K562 (cell line): ENCODE results near the gene FBLN2. TPM values are rescaled to one million over a fixed set of nuclear protein-coding genes. Genes with fewer than 3 reads are reported as not detected.

Source experiments
- BMI1 ChIP-seq: fragments of 150-350 bp; IDR thresholded peaks from 2 replicates; pipeline ENCODE4 v1.6.1; 2014; ENCODE audit warnings: low read length
- BRF2 ChIP-seq: IDR thresholded peaks from 3 replicates; pipeline ENCODE4 v1.6.1; 2011; ENCODE audit warnings: borderline replicate concordance, mild to moderate bottlenecking; ENCODE audit not compliant: insufficient read length, insufficient read depth
- CREB3L1 ChIP-seq: fragments of 450-650 bp; IDR thresholded peaks from 2 replicates; pipeline ENCODE4 v1.6.1; 2014; ENCODE audit warnings: low read depth, mild to moderate bottlenecking, moderate library complexity, borderline replicate concordance
- ESRRB ChIP-seq: fragments of 250-450 bp; sonication (Bioruptor Pico); IDR thresholded peaks from 2 replicates; pipeline ENCODE4 v1.5.0; 2020; ENCODE audit warnings: mild to moderate bottlenecking, moderate library complexity, borderline replicate concordance
- FOSL1 ChIP-seq: fragments of 200-800 bp; sonication (Bioruptor generic); conservative IDR thresholded peaks from 2 replicates; pipeline ENCODE4 v1.6.1; 2016; ENCODE audit warnings: missing genetic modification characterization, missing compliant biosample characterization
- FOXJ3 ChIP-seq: sonication (generic); formaldehyde crosslinking; IDR thresholded peaks from 2 replicates; pipeline ENCODE4 v1.4.0; 2020; ENCODE audit warnings: mild to moderate bottlenecking, missing genetic modification reagents
- FOXK2 ChIP-seq, 2 experiments: fragments of 450-650 bp; IDR thresholded peaks in 1 of 2; conservative IDR thresholded peaks in 1 of 2; 2 replicates each; pipeline ENCODE4 v1.6.1; 2016; ENCODE audit warnings: low read depth in 2 of 2, mild to moderate bottlenecking in 1 of 2
- MLLT1 ChIP-seq, 2 experiments: fragments of 450-650 bp; IDR thresholded peaks; 2 replicates each; pipeline ENCODE4 v1.6.1; 2016
- MTF1 ChIP-seq: fragments of 250-450 bp; sonication (Bioruptor Pico); IDR thresholded peaks from 2 replicates; pipeline ENCODE4 v1.9.0; 2021; ENCODE audit warnings: moderate library complexity, mild to moderate bottlenecking, inconsistent platforms, borderline replicate concordance
- NCOA4 ChIP-seq: fragments of 450-650 bp; IDR thresholded peaks from 2 replicates; pipeline ENCODE4 v1.6.1; 2018; ENCODE audit warnings: mild to moderate bottlenecking; ENCODE audit not compliant: partially characterized antibody
- POLR3G ChIP-seq: IDR thresholded peaks from 2 replicates; pipeline ENCODE4 v1.6.1; 2011; ENCODE audit not compliant: insufficient read length, insufficient replicate concordance; ENCODE audit errors: extremely low read depth
- PYGO2 ChIP-seq: fragments of 450-650 bp; IDR thresholded peaks from 2 replicates; pipeline ENCODE4 v1.6.1; 2016; ENCODE audit warnings: mild to moderate bottlenecking, missing genetic modification characterization, moderate library complexity, missing compliant biosample characterization
- RCOR1 ChIP-seq, 2 experiments: IDR thresholded peaks; 2 replicates each; pipeline ENCODE4 v1.6.1; 2012; ENCODE audit warnings: low read depth in 2 of 2, low read length in 2 of 2, borderline replicate concordance in 1 of 2, improper control_type of control experiment in 1 of 2
- SIRT6 ChIP-seq: IDR thresholded peaks from one replicate; pipeline ENCODE4 v1.6.1; 2012; ENCODE audit warnings: low read depth, mild to moderate bottlenecking, control low read depth, inconsistent platforms, low read length, moderate library complexity
- ZNF175 ChIP-seq: fragments of 200-800 bp; sonication (Bioruptor generic); IDR thresholded peaks from 2 replicates; pipeline ENCODE4 v1.6.1; 2016; ENCODE audit warnings: low read depth, mild to moderate bottlenecking, missing genetic modification characterization, missing compliant biosample characterization
- ZNF232 ChIP-seq: sonication (generic); formaldehyde crosslinking; IDR thresholded peaks from 2 replicates; pipeline ENCODE4 v1.8.0; 2022; ENCODE audit warnings: mild to moderate bottlenecking, missing genetic modification reagents
- ZNF274 ChIP-seq: IDR thresholded peaks from 2 replicates; pipeline ENCODE4 v1.6.1; 2011; ENCODE audit warnings: low read depth, mild to moderate bottlenecking, low read length, moderate library complexity, borderline replicate concordance
- ZNF311 ChIP-seq: fragments of 250-450 bp; sonication (Bioruptor Pico); IDR thresholded peaks from 2 replicates; pipeline ENCODE4 v1.4.0; 2020; ENCODE audit warnings: mild to moderate bottlenecking, moderate library complexity
- ZNF324 ChIP-seq: fragments of 250-450 bp; sonication (Bioruptor Pico); IDR thresholded peaks from 2 replicates; pipeline ENCODE4 v1.4.0; 2020; ENCODE audit warnings: mild to moderate bottlenecking
- polyA plus RNA-seq, 8 experiments: library from polyadenylated mRNA; depleted of rRNA in 4 of 8; stranded (reverse) in 5 of 8; unstranded in 3 of 8; fragments of >200 nt; fragmentation: Nextera tagmentation in 2 of 8; fragmentation: Illumina TruSeq in 1 of 8; extraction: Ambion mirVana in 2 of 8; extraction: Trizol in 1 of 8; gene quantifications; 2 replicates each; pipeline versions ENCODE4 v1.2.1 to v1.2.3, GENCODE V29; 2011 to 2014; ENCODE audit warnings: inconsistent platforms in 1 of 8, missing spikeins in 1 of 8
- total RNA-seq, 7 experiments: library from RNA; depleted of rRNA in 6 of 7; stranded (reverse); fragments of >200 nt in 6 of 7; fragmentation: Illumina TruSeq in 2 of 7; extraction: Trizol in 2 of 7; gene quantifications; 2 replicates each; pipeline versions ENCODE4 v1.2.1 to v1.2.3, GENCODE V29; 2011 to 2021; ENCODE audit warnings: low replicate concordance in 1 of 7
- TF ChIP-seq, protein P1 (sequence below): sonication (generic); formaldehyde crosslinking; IDR thresholded peaks from 2 replicates; pipeline ENCODE4 v1.8.0; 2022; ENCODE audit warnings: mild to moderate bottlenecking, missing genetic modification reagents

Gene FBLN2
- total and polyA plus RNA-seq, 9 of the 15 experiments (the other 6 are each of a cell fraction or from before 2014, with no cell fraction given): 0.03 to 0.10 (median 0.04) TPM; not detected in 6

GRCh38 chr3:13650210-13651056, 101.5 kb downstream of the FBLN2 start (continued):
- TF ChIP-seq BRF2: no peak
- peak; percentile 31; the same call in 1 of the 2 replicates for TF ChIP-seq PYGO2 (tag)
- no peak for TF ChIP-seq ZNF274
- TF ChIP-seq FOXK2 (conservative IDR thresholded peaks at IDR 0.05 in 1 of 2, IDR thresholded peaks at IDR 0.05 in 1 of 2; ENCODE audit: low read depth in 2 of 2): peak in 1 of 2 experiments; percentile 4; a peak in 1 of 4 replicates
- no peak for TF ChIP-seq POLR3G
- peak; percentile 65 for TF ChIP-seq FOSL1 (tag)
- no peak for TF ChIP-seq ZNF311 (CRISPR knock-in tag)
- peak; percentile 58 for TF ChIP-seq NCOA4
- peak; percentile 16 to 89; a peak in 3 of 4 replicates for TF ChIP-seq MLLT1 (IDR thresholded peaks at IDR 0.05)
- TF ChIP-seq, protein P1, sequence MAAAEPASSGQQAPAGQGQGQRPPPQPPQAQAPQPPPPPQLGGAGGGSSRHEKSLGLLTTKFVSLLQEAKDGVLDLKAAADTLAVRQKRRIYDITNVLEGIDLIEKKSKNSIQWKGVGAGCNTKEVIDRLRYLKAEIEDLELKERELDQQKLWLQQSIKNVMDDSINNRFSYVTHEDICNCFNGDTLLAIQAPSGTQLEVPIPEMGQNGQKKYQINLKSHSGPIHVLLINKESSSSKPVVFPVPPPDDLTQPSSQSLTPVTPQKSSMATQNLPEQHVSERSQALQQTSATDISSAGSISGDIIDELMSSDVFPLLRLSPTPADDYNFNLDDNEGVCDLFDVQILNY (CRISPR knock-in tag): peak; percentile 95
- TF ChIP-seq ZNF324 (CRISPR knock-in tag): no peak
- no peak for TF ChIP-seq MTF1 (CRISPR knock-in tag)
- no peak for TF ChIP-seq SIRT6
- TF ChIP-seq ESRRB (CRISPR knock-in tag): no peak
- TF ChIP-seq RCOR1 (IDR thresholded peaks at IDR 0.05; ENCODE audit: borderline replicate concordance in 1 of 2, low read depth in 2 of 2, low read length in 2 of 2): peak; percentile 24 to 91
- TF ChIP-seq ZNF175 (CRISPR knock-in tag): 0 out of 2 replicates have a peak, but pooled peaks have one; percentile 50
- no peak for TF ChIP-seq BMI1
- 0 out of 2 replicates have a peak, but pooled peaks have one; percentile 41 for TF ChIP-seq CREB3L1
- TF ChIP-seq ZNF232 (CRISPR knock-in tag): no peak
- no peak for TF ChIP-seq FOXJ3
